Measurements from ENCODE around the gene RAB7A.

DNA sequence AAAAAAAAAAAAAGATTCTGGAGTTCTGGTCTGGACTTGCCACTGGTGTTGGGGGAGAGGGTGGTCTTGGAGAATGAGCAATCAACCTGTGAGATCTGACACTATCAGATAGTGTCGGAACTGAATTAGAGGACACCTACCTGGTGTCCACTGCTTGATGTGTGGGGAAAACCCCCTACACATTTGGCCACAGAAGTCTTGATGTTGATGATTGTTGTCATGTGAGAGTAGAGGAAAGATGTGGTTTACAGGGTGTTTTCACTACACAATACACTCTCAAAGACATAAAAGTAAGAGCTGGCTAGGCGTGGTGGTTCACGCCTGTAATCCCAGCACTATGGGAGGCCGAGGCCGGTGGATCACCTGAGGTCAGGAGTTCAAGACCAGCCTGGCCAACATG, 36.9 kb upstream of the RAB7A start:
- TF ChIP-seq POLR2AphosphoS5 (IDR thresholded peaks at IDR 0.05; ENCODE audit: low read depth) (no peak), STAT1 (IDR thresholded peaks at IDR 0.05; ENCODE audit: unreplicated experiment) (no peak), JUNB (IDR thresholded peaks at IDR 0.05; ENCODE audit: unreplicated experiment) (no peak), ZNF331 (CRISPR knock-in tag; IDR thresholded peaks at IDR 0.05; ENCODE audit: low read depth) (no peak), EZH2phosphoT487 (IDR thresholded peaks at IDR 0.05; ENCODE audit: unreplicated experiment) (no peak), CREB1 (CRISPR knock-in tag; IDR thresholded peaks at IDR 0.05; ENCODE audit: low read depth) (no peak), EZH2 (IDR thresholded peaks at IDR 0.05; ENCODE audit: low read depth, unreplicated experiment) (no peak)
- TF ChIP-seq, protein P1, sequence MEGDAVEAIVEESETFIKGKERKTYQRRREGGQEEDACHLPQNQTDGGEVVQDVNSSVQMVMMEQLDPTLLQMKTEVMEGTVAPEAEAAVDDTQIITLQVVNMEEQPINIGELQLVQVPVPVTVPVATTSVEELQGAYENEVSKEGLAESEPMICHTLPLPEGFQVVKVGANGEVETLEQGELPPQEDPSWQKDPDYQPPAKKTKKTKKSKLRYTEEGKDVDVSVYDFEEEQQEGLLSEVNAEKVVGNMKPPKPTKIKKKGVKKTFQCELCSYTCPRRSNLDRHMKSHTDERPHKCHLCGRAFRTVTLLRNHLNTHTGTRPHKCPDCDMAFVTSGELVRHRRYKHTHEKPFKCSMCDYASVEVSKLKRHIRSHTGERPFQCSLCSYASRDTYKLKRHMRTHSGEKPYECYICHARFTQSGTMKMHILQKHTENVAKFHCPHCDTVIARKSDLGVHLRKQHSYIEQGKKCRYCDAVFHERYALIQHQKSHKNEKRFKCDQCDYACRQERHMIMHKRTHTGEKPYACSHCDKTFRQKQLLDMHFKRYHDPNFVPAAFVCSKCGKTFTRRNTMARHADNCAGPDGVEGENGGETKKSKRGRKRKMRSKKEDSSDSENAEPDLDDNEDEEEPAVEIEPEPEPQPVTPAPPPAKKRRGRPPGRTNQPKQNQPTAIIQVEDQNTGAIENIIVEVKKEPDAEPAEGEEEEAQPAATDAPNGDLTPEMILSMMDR (conservative IDR thresholded peaks at IDR 0.05; ENCODE audit: low read depth in 2 of 2), result no peak
- TF ChIP-seq, protein P2, sequence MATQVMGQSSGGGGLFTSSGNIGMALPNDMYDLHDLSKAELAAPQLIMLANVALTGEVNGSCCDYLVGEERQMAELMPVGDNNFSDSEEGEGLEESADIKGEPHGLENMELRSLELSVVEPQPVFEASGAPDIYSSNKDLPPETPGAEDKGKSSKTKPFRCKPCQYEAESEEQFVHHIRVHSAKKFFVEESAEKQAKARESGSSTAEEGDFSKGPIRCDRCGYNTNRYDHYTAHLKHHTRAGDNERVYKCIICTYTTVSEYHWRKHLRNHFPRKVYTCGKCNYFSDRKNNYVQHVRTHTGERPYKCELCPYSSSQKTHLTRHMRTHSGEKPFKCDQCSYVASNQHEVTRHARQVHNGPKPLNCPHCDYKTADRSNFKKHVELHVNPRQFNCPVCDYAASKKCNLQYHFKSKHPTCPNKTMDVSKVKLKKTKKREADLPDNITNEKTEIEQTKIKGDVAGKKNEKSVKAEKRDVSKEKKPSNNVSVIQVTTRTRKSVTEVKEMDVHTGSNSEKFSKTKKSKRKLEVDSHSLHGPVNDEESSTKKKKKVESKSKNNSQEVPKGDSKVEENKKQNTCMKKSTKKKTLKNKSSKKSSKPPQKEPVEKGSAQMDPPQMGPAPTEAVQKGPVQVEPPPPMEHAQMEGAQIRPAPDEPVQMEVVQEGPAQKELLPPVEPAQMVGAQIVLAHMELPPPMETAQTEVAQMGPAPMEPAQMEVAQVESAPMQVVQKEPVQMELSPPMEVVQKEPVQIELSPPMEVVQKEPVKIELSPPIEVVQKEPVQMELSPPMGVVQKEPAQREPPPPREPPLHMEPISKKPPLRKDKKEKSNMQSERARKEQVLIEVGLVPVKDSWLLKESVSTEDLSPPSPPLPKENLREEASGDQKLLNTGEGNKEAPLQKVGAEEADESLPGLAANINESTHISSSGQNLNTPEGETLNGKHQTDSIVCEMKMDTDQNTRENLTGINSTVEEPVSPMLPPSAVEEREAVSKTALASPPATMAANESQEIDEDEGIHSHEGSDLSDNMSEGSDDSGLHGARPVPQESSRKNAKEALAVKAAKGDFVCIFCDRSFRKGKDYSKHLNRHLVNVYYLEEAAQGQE (IDR thresholded peaks at IDR 0.05; ENCODE audit: unreplicated experiment), result no peak
